Kidney epithelial cell (primary cell): ENCODE data around the gene ANKRD10. TPM values are rescaled to one million over a fixed set of nuclear protein-coding genes. Genes with fewer than 3 reads are reported as not detected.

Source experiments
- DNase-seq: peaks from one replicate; pipeline ENCODE4 v3.0.0-alpha.2; 2010; ENCODE audit warnings: low read depth
- H3K27me3 ChIP-seq: 2 replicates; pipeline ENCODE4 v1.6.0; 2011; ENCODE audit warnings: low read length; ENCODE audit not compliant: control insufficient read depth, insufficient read depth
- H3K36me3 ChIP-seq: 2 replicates; pipeline ENCODE4 v1.5.1; 2011; ENCODE audit warnings: low read length; ENCODE audit not compliant: control insufficient read depth, insufficient read depth
- H3K4me3 ChIP-seq: 2 replicates; pipeline ENCODE4 v1.5.1; 2011; ENCODE audit warnings: low read depth, mild to moderate bottlenecking, control low read depth, low read length
- total RNA-seq: library from RNA; depleted of rRNA; stranded (reverse); fragments of >200 nt; gene quantifications from 2 replicates; pipeline ENCODE4 v1.2.3, GENCODE V29; 2015
- TF ChIP-seq, protein P1 (sequence below): IDR thresholded peaks from 2 replicates; pipeline ENCODE4 v1.5.1; 2011; ENCODE audit warnings: mild to moderate bottlenecking, moderate library complexity, low read length, control low read depth, inconsistent platforms; ENCODE audit not compliant: insufficient read depth, poor library complexity, severe bottlenecking

The ANKRD10 gene
- total RNA-seq, 1 donor from 2014 or later, result 72.4 TPM

DNA sequence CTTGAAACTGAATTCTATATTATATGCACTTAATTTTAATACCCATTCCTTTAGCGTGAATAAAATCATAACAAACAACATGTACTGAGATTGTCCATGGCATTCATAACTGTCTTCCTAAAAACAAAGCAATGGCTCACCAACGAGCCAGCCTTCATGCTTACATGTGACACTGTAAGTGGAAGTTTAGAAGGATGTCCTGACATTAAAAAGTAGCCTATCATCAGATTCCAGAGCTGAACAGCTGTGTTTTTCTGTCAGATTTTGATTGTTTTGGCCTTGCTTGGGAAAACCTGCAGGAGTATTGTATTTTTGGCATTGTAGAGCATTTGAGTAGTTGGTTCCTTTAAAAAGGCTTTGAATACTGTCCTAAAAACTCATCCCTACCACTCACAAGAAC is 21.3 kb downstream of the ANKRD10 start:
- TF ChIP-seq, protein P1, sequence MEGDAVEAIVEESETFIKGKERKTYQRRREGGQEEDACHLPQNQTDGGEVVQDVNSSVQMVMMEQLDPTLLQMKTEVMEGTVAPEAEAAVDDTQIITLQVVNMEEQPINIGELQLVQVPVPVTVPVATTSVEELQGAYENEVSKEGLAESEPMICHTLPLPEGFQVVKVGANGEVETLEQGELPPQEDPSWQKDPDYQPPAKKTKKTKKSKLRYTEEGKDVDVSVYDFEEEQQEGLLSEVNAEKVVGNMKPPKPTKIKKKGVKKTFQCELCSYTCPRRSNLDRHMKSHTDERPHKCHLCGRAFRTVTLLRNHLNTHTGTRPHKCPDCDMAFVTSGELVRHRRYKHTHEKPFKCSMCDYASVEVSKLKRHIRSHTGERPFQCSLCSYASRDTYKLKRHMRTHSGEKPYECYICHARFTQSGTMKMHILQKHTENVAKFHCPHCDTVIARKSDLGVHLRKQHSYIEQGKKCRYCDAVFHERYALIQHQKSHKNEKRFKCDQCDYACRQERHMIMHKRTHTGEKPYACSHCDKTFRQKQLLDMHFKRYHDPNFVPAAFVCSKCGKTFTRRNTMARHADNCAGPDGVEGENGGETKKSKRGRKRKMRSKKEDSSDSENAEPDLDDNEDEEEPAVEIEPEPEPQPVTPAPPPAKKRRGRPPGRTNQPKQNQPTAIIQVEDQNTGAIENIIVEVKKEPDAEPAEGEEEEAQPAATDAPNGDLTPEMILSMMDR, result no peak
- H3K36me3 ChIP-seq, result no peaks in the 10 kb centered on the region
- H3K27me3 ChIP-seq, result no peaks in the 10 kb centered on the region
- no peak for DNase-seq
- no peak overlapping the region for H3K4me3 ChIP-seq

DNA sequence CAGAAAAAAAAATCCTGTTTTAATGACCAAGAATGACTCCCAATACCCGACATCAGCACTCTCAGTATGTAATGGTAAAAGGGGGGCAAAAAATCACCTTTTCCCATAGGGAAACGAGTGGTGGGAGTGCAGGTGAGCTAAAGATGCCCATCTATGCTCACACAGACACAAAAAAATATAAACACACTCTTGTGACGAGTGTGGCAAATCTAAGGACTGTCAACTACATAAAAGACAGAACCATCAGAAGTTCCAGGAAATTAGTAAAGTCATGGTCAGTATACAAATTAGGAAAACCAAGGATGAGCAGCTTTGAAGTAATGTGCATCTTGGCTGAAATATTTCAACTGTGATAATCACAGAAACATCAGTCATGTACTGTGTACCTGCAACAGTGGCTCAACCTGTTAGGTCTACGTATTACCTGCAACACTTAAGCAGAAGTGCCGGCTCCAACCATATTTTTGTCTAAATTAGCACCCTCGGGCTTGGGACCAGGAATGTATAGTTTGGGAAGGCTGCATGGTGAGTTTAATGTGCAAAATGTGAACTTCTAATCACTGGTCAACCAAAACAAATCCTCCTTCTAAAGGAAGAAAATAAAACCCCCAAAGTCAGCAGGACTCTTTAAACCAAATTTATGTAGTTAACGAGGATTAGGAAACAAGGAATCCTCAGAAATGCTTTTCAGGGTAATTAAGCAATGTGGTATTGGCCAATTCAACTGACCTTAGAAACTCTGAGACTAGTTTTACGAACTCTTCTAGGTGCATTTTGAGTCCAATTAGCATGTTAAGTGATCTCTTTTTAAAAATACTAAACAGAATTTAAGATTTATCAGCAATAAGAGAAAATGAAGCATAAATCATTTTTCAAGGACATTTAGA is 24.3 kb downstream of the ANKRD10 start:
- Histone ChIP-seq H3K4me3 (no peak overlapping the region), H3K36me3 (no peaks in the 10 kb centered on the region), H3K27me3 (no peaks in the 10 kb centered on the region)
- TF ChIP-seq, protein P1, result no peak
- no peak for DNase-seq

DNA sequence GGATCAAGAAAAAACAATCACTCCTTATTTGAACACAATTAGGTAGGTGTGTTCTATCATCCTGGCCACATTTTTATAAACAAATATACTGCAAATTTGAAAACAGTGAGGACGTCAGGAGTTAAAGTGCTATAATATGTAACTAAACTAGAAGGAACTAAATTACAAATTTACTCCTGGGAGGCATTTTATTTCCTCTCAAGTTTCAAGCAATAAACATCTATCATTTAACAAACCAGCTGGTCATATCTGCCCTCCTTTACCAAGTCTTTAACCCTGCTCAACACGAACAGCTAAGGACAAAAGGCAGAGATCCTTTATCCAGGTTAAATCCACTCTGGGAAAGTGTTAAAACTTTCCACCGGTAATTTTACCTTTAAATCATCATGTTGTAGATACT is 26.5 kb downstream of the ANKRD10 start:
- Histone ChIP-seq H3K4me3 (no peak overlapping the region), H3K27me3 (no peaks in the 10 kb centered on the region), H3K36me3 (no peaks in the 10 kb centered on the region)
- DNase-seq, result no peak
- TF ChIP-seq, protein P1, result no peak

GRCh38 chr13:110887597-110888333 is 27.1 kb downstream of the ANKRD10 start:
- DNase-seq, result no peak

DNA sequence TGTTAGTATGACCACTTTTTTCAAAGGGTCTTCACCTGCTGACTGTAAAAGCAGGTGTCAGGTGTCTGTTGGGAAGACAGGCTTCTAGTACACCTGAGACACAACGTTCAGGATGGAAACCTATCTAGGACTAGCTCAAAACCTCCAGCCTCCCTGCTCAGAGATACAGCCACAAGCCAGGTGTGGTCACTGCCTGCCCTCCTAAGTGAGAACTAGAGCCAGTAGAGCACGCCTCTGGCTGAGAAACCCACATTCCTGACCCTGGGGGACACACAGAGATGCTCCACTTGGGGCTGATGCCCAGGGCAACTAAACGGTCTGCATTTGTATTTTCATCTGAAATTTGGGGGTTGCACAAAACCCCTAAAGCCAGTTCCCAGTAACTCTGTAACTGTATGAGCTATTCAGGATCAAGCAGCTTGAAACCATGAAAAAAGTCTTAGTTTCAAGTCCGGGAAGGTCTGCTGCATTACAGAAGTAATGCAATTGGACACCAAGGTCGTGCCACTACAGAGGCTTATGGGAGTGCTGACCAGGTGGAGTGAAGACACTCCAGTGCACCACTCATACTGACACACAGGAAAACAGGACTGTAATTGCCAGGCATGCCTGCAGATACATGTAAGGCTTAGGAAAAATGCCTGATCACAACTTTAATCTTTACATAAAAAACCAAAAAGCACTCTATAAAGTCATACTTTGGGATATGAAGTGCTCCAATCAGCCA is 27.8 kb downstream of the ANKRD10 start:
- TF ChIP-seq, protein P1, result no peak
- Histone ChIP-seq H3K4me3 (no peak overlapping the region), H3K27me3 (no peaks in the 10 kb centered on the region), H3K36me3 (no peaks in the 10 kb centered on the region)
- DNase-seq, result no peak

More at GRCh38 chr13:110887597-110888333, 27.1 kb downstream of the ANKRD10 start:
- no peaks in the 10 kb centered on the region for H3K36me3 ChIP-seq
- TF ChIP-seq, protein P1, result no peak
- no peaks in the 10 kb centered on the region for H3K27me3 ChIP-seq
- no peak overlapping the region for H3K4me3 ChIP-seq
